Measurements from ENCODE around the gene LGMN.
"Not testable (repeated sequence)": the region's sequence is repeated elsewhere in the genome, so short reads cannot be mapped to it uniquely, and the experiment has no call there.

The LGMN gene

DNA sequence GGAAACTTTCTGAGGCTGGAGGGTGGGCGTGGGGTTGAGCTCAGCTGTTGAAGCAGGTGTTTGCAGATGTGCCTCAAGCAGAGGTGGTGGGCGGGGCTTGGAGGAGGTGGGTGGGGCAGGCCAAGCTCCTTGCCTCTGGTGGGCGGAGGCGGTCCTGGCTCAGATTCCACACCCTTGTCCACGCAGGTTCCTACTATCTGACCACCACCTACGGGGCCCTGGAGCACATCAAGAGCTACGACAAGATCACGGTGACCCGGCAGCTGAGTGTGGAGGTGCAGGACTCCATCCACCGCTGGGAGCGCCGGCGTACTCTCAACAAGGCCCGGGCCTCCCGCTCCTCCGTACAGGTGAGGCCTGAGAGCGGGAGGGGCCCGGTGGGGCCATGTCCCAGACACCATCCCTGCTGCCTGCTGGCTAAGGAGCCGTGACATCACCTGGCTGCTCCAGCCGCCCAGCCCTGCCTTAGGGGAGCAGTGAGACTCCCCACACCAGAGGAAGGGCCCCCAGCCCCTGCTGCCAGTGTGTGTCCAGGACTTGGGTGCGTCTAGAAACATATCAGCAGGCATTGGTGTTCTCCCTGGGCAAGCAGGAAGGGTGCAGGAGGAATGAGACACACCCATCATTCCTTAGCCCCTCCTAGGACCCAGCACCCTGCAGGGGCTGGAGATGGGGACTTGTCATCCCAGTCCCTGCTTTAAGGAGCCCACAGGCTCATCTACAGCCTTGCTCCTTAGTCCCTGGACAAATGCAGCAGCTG lies 63.4 kb downstream of the LGMN start:
- no peaks in the 10 kb centered on the region for H3K27me3 ChIP-seq (ENCODE audit: control insufficient read depth in 1 of 2, insufficient read depth in 2 of 2, low read length in 2 of 2)
- no peaks in the 10 kb centered on the region for H3K9me3 ChIP-seq (ENCODE audit: control insufficient read depth in 2 of 2, low read length in 2 of 2)
- H3K36me3 ChIP-seq (ENCODE audit: control insufficient read depth in 2 of 2, insufficient read depth in 2 of 2, low read length in 2 of 2) = peaks cover 6 to 14% of the 10 kb centered on the region in 2 donors
- peaks cover 29% of the 10 kb centered on the region for H3K4me1 ChIP-seq (ENCODE audit: control insufficient read depth, insufficient read depth, low read length)
- no peak overlapping the region for H3K9ac ChIP-seq (ENCODE audit: low read length in 2 of 2)
- no peak overlapping the region for H3K4me3 ChIP-seq (ENCODE audit: low read length in 2 of 2)
- peak overlapping the region; percentile 31 for H3K27ac ChIP-seq (ENCODE audit: low read length)

DNA sequence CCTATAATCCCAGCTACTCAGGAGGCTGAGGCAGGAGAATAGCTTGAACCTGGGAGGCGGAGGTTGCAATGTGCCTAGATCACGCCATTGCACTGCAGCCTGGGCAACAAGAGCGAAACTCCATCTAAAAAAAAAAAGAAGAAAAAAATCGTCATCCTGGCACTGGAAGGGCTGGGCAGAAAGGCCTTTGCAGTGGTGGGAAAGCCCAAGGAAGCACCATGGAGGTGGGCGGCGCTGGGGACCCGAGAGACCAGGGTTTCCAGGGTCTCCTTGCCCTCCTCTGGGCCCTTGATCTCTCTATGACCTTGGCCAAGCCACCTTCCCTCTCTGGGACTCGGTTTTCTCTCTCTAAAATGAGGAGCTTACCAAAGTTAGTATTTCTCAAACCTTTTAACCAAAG lies 65.4 kb downstream of the LGMN start:
- Histone ChIP-seq H3K27me3 (ENCODE audit: control insufficient read depth in 1 of 2, insufficient read depth in 2 of 2, low read length in 2 of 2) (no peaks in the 10 kb centered on the region), H3K4me3 (ENCODE audit: low read length in 2 of 2) (no peak overlapping the region), H3K9me3 (ENCODE audit: control insufficient read depth in 2 of 2, low read length in 2 of 2) (no peaks in the 10 kb centered on the region), H3K9ac (ENCODE audit: low read length in 2 of 2) (no peak overlapping the region), H3K36me3 (ENCODE audit: control insufficient read depth in 2 of 2, insufficient read depth in 2 of 2, low read length in 2 of 2) (peaks cover 16 to 29% of the 10 kb centered on the region in 2 donors), H3K4me1 (ENCODE audit: control insufficient read depth, insufficient read depth, low read length) (peaks cover 29% of the 10 kb centered on the region), H3K27ac (ENCODE audit: low read length) (no peak overlapping the region)

DNA sequence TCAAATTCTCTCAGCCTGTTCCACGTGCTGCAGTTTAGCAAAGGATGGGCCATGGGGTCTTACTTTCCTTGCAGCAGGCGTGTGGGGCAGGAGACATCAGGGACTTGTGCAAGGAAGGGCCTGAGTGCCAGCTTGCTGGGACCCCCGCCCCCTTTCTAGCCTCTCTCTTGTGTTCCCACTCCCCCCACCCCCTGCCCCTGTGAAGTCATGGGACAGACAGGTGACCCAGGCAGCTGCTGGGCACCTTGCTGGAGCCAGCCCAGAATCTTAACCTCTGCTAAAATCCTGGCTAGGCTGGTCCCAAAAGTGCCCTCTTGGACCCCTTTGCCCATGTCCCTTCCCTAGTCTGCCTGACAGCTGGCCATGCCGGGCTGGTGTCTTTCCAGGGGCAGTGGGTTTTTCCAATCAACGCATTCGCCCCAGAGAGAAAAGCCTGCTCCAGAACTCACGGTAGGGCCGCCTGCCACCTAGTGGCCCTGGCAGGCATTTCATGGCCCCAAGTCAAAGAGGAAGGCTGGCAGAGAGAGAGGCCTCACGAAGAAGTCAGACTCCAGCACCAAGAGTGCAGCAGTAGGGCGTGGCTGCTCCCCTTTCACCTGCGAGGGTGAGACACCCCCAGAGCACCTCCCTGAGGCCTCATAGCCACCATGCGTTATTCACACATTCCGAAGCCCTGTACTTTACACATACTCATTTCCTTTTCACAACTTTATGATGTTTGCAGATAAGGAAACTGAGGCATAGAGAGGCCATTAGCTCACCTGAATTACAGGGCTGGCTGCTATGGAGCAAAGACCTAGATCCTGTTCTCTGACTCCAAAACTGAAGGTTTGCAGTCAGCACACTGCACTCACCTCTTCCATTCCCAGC lies 67.4 kb downstream of the LGMN start:
- H3K4me3 ChIP-seq (ENCODE audit: low read length in 2 of 2) = no peak overlapping the region
- H3K27me3 ChIP-seq (ENCODE audit: control insufficient read depth in 1 of 2, insufficient read depth in 2 of 2, low read length in 2 of 2) = no peaks in the 10 kb centered on the region
- no peak overlapping the region for H3K27ac ChIP-seq (ENCODE audit: low read length)
- H3K9me3 ChIP-seq (ENCODE audit: control insufficient read depth in 2 of 2, low read length in 2 of 2) = no peaks in the 10 kb centered on the region
- peaks cover 30 to 42% of the 10 kb centered on the region in 2 donors for H3K36me3 ChIP-seq (ENCODE audit: control insufficient read depth in 2 of 2, insufficient read depth in 2 of 2, low read length in 2 of 2)
- peak overlapping the region in 1 of 2 donors; percentile 55 for H3K9ac ChIP-seq (ENCODE audit: low read length in 2 of 2)
- H3K4me1 ChIP-seq (ENCODE audit: control insufficient read depth, insufficient read depth, low read length) = peaks cover 11% of the 10 kb centered on the region

DNA sequence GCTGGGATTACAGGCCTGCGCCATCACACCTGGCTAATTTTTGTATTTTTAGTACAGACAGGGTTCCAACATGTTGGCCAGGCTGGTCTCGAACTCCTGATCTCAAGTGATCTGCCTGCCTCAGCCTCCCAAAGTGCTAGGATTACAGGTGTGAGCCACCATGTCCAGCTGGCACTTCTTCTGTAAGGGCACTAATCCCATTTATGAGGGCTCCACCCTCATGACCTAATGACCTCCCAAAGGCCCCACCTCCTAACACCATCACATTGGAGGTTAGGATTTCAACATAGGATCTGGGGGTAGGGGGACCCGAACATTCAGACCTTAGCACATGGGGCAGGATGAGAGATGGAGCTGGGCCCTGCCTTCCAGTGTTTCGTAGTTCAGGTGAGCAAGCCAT lies 68.1 kb downstream of the LGMN start:
- not testable (repeated sequence) for H3K27ac ChIP-seq (ENCODE audit: low read length); H3K27me3 ChIP-seq (ENCODE audit: control insufficient read depth in 1 of 2, insufficient read depth in 2 of 2, low read length in 2 of 2); H3K9ac ChIP-seq (ENCODE audit: low read length in 2 of 2); H3K4me1 ChIP-seq (ENCODE audit: control insufficient read depth, insufficient read depth, low read length); H3K4me3 ChIP-seq (ENCODE audit: low read length in 2 of 2); H3K9me3 ChIP-seq (ENCODE audit: control insufficient read depth in 2 of 2, low read length in 2 of 2)
- peaks cover 30 to 37% of the 10 kb centered on the region in 2 donors for H3K36me3 ChIP-seq (ENCODE audit: control insufficient read depth in 2 of 2, insufficient read depth in 2 of 2, low read length in 2 of 2)

DNA sequence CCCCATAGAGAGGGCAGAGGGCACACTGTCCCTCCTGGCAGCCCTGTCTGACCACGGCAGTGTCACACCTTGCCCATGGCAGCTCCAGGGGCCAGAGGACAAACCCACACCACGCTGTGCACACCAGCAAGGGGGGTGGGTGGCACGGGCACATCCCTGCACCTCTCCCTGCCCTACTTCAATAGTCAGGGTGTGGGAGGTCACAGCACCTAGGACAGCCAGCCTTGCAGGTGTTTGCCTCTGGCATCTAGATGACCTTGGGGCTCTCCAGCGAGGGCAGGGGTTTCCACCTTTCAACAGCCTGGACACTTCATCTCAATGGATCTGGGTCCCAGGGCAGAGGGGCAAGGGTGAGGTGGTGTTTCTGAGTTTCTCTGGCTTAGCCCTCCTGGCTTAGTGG lies 69.2 kb downstream of the LGMN start:
- Histone ChIP-seq H3K27me3 (ENCODE audit: control insufficient read depth in 1 of 2, insufficient read depth in 2 of 2, low read length in 2 of 2) (no peaks in the 10 kb centered on the region), H3K4me3 (ENCODE audit: low read length in 2 of 2) (no peak overlapping the region), H3K36me3 (ENCODE audit: control insufficient read depth in 2 of 2, insufficient read depth in 2 of 2, low read length in 2 of 2) (peaks cover 30 to 33% of the 10 kb centered on the region in 2 donors), H3K9ac (ENCODE audit: low read length in 2 of 2) (no peak overlapping the region), H3K27ac (ENCODE audit: low read length) (no peak overlapping the region), H3K9me3 (ENCODE audit: control insufficient read depth in 2 of 2, low read length in 2 of 2) (no peaks in the 10 kb centered on the region), H3K4me1 (ENCODE audit: control insufficient read depth, insufficient read depth, low read length) (peaks cover 7% of the 10 kb centered on the region)

DNA sequence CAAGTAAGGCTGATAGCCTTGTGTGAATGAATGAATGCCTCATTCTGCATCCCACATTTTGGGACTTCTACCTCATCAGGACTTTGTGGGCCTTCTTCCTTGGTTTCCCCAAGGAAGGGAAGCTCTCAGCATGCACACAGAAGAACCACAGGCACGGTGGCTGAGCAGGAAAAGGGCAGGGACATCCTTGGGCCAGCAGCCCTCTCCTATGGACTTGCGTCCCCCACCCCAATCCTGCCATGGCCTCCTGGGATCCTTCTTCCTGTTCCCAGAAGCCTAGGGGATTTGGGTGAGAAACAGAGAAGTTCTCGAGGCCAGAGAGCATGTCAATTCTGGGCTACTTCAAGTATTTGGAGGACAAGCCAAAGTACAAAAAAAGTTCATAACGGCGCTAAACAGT lies 69.7 kb downstream of the LGMN start:
- Histone ChIP-seq H3K27me3 (ENCODE audit: control insufficient read depth in 1 of 2, insufficient read depth in 2 of 2, low read length in 2 of 2) (no peaks in the 10 kb centered on the region), H3K9ac (ENCODE audit: low read length in 2 of 2) (no peak overlapping the region), H3K4me3 (ENCODE audit: low read length in 2 of 2) (no peak overlapping the region), H3K36me3 (ENCODE audit: control insufficient read depth in 2 of 2, insufficient read depth in 2 of 2, low read length in 2 of 2) (peaks cover 30 to 33% of the 10 kb centered on the region in 2 donors), H3K4me1 (ENCODE audit: control insufficient read depth, insufficient read depth, low read length) (peaks cover 7% of the 10 kb centered on the region), H3K9me3 (ENCODE audit: control insufficient read depth in 2 of 2, low read length in 2 of 2) (no peaks in the 10 kb centered on the region), H3K27ac (ENCODE audit: low read length) (no peak overlapping the region)

DNA sequence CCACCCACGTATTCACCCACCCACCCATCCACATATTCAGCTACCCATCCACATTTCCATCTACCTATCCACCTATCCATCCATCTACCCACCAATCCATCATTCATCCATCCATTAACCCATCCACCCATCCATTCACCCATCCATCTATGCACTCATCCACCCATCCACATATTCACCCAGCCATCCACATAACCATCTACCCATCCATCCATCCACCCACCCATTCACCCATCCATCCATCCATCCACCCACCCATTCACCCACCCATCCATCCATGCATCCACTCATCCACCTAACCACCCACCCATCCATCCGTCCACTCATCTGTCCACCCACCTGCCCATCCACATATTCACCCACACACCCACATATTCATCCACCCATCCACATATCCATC lies 70.5 kb downstream of the LGMN start:
- no peaks in the 10 kb centered on the region for H3K9me3 ChIP-seq (ENCODE audit: control insufficient read depth in 2 of 2, low read length in 2 of 2)
- peaks cover 7% of the 10 kb centered on the region for H3K4me1 ChIP-seq (ENCODE audit: control insufficient read depth, insufficient read depth, low read length)
- no peak overlapping the region for H3K4me3 ChIP-seq (ENCODE audit: low read length in 2 of 2)
- no peak overlapping the region for H3K27ac ChIP-seq (ENCODE audit: low read length)
- peaks cover 30 to 33% of the 10 kb centered on the region in 2 donors for H3K36me3 ChIP-seq (ENCODE audit: control insufficient read depth in 2 of 2, insufficient read depth in 2 of 2, low read length in 2 of 2)
- no peaks in the 10 kb centered on the region for H3K27me3 ChIP-seq (ENCODE audit: control insufficient read depth in 1 of 2, insufficient read depth in 2 of 2, low read length in 2 of 2)
- no peak overlapping the region for H3K9ac ChIP-seq (ENCODE audit: low read length in 2 of 2)

DNA sequence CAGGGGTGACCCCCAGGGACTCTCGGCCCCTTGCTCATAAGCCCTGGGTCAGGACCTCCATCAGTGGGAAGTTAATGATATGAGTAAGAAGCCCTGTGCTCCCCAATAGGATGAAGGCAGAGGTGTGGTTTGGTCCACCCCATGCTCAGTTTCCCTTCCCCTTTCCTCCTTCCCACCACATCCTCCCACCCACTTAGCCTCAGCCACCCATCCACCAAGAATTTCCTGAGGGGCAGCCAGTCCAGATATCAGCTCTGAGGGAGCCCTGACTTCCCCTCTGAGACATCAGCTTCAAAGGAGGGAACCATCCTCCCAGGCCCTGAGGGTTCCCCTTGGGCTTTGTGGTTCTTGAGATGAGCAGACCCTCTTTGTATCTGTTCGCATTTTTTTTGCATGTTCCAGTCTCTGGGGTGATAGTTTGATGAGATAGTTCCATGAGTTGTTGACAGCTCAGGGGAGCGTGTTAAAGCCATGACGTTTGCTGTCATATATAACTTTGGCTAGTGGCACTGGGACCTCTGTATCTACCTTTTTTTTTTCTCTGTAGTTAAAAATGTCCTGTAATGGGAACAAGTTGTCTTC lies 71.2 kb downstream of the LGMN start:
- no peaks in the 10 kb centered on the region for H3K27me3 ChIP-seq (ENCODE audit: control insufficient read depth in 1 of 2, insufficient read depth in 2 of 2, low read length in 2 of 2)

DNA sequence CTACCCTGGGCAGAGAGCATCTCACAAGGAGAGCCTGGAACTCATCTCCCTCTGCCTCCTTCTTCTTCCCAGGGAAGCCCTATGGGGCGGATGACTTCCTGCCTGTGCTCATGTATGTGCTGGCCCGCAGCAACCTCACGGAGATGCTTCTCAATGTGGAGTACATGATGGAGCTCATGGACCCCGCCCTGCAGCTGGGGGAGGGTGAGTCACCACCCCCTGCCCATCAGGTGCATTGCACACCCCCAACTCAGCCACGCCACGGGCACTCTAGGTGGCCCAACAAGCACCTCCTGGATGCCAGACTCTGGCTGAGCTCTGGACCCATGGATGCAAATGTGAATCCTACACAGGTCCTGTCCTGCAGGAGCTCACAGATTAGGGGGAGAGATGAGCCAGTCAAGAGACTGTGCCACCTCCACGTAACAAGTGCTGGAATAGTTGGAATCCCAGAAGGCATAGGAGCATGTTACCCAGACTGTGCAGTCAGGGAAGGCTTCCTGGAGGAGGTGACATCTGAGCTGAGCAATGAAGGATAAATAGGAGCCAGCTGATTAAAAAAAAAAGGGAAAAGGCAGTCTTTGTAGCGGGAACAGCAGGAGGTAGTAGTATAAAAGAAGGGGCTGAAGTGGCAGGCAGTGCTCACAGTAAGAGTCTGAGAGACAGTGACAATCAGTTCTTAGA lies 71.9 kb downstream of the LGMN start:
- no peaks in the 10 kb centered on the region for H3K9me3 ChIP-seq (ENCODE audit: control insufficient read depth in 2 of 2, low read length in 2 of 2)
- H3K27ac ChIP-seq (ENCODE audit: low read length) = no peak overlapping the region
- no peak overlapping the region for H3K9ac ChIP-seq (ENCODE audit: low read length in 2 of 2)
- H3K4me1 ChIP-seq (ENCODE audit: control insufficient read depth, insufficient read depth, low read length) = peaks cover 7% of the 10 kb centered on the region
- no peaks in the 10 kb centered on the region for H3K27me3 ChIP-seq (ENCODE audit: control insufficient read depth in 1 of 2, insufficient read depth in 2 of 2, low read length in 2 of 2)
- H3K36me3 ChIP-seq (ENCODE audit: control insufficient read depth in 2 of 2, insufficient read depth in 2 of 2, low read length in 2 of 2) = peaks cover 24 to 32% of the 10 kb centered on the region in 2 donors
- H3K4me3 ChIP-seq (ENCODE audit: low read length in 2 of 2) = no peak overlapping the region

More for the DNA sequence above, 71.2 kb downstream of the LGMN start:
- Histone ChIP-seq H3K4me3 (ENCODE audit: low read length in 2 of 2) (no peak overlapping the region), H3K4me1 (ENCODE audit: control insufficient read depth, insufficient read depth, low read length) (peaks cover 7% of the 10 kb centered on the region), H3K27ac (ENCODE audit: low read length) (no peak overlapping the region), H3K9ac (ENCODE audit: low read length in 2 of 2) (no peak overlapping the region), H3K9me3 (ENCODE audit: control insufficient read depth in 2 of 2, low read length in 2 of 2) (no peaks in the 10 kb centered on the region), H3K36me3 (ENCODE audit: control insufficient read depth in 2 of 2, insufficient read depth in 2 of 2, low read length in 2 of 2) (peaks cover 26 to 33% of the 10 kb centered on the region in 2 donors)

DNA sequence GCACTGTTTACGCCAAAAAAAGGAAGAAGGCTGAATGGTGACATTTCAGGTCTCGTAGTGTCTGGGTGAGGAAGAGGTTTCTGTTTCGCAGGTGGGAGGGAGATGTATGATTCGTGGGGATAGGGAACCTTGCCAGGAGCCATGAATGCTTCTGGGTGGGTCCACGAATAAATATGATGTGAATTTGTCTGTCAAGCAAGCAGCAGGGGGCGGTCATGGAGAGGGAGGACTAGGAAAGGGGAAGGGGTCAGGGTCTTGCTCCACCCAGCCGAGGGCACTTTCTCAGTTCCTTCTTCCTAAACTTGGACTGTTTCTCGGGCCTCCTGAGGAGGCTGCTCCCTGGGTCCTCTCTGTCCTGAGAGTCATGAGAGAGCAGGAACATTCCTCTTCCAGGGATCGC lies 72.5 kb downstream of the LGMN start:
- peaks cover 24 to 29% of the 10 kb centered on the region in 2 donors for H3K36me3 ChIP-seq (ENCODE audit: control insufficient read depth in 2 of 2, insufficient read depth in 2 of 2, low read length in 2 of 2)
- H3K27ac ChIP-seq (ENCODE audit: low read length) = no peak overlapping the region
- H3K4me3 ChIP-seq (ENCODE audit: low read length in 2 of 2) = no peak overlapping the region
- H3K27me3 ChIP-seq (ENCODE audit: control insufficient read depth in 1 of 2, insufficient read depth in 2 of 2, low read length in 2 of 2) = no peaks in the 10 kb centered on the region
- H3K9ac ChIP-seq (ENCODE audit: low read length in 2 of 2) = no peak overlapping the region
- no peaks in the 10 kb centered on the region for H3K9me3 ChIP-seq (ENCODE audit: control insufficient read depth in 2 of 2, low read length in 2 of 2)
- peaks cover 2% of the 10 kb centered on the region for H3K4me1 ChIP-seq (ENCODE audit: control insufficient read depth, insufficient read depth, low read length)
